ENCODE measurements around the gene RNF222.

The RNF222 gene

DNA sequence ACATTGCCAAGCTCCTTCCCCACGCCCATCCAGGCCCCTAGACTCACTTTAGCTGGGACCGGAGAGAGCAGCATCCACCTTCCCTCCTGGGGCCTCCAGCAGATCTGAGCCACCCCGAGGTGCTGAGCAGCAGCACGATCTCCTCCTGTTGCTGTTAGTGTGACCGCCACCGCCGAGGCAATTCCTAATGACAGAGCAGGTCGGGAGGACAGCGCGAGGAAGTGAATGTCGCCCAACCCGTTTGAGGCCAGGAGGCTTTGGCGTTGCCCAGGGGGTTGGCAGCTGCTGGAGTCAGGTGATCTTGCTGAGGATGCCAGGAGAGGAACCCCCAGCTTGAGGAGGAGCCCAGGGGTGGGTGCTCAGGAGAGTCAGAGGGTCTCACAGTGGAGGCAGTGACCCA is at the start of gene RNF222:
TSS of gene RNF222 (minus strand) at position 192 of the 400 bp plus-strand sequence. CDS start 4,366 bp downstream, outside the sequence.
- H3K4me3 ChIP-seq (ENCODE audit: low read length) = no peak within 1 kb of the TSS
- no peak for DNase-seq (ENCODE audit: low read depth)
- TF ChIP-seq, protein P1, sequence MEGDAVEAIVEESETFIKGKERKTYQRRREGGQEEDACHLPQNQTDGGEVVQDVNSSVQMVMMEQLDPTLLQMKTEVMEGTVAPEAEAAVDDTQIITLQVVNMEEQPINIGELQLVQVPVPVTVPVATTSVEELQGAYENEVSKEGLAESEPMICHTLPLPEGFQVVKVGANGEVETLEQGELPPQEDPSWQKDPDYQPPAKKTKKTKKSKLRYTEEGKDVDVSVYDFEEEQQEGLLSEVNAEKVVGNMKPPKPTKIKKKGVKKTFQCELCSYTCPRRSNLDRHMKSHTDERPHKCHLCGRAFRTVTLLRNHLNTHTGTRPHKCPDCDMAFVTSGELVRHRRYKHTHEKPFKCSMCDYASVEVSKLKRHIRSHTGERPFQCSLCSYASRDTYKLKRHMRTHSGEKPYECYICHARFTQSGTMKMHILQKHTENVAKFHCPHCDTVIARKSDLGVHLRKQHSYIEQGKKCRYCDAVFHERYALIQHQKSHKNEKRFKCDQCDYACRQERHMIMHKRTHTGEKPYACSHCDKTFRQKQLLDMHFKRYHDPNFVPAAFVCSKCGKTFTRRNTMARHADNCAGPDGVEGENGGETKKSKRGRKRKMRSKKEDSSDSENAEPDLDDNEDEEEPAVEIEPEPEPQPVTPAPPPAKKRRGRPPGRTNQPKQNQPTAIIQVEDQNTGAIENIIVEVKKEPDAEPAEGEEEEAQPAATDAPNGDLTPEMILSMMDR (IDR thresholded peaks at IDR 0.05; ENCODE audit: insufficient read depth, low read depth, low read length, missing control alignments) = no peak

- DNase-seq (ENCODE audit: low read depth) = no peak
- TF ChIP-seq, protein P1 (IDR thresholded peaks at IDR 0.05; ENCODE audit: insufficient read depth, low read depth, low read length, missing control alignments) = no peak
- no peak overlapping the region for H3K4me3 ChIP-seq (ENCODE audit: low read length)
Observed at GRCh38 chr17:8445536-8445935, 47.9 kb upstream of the RNF222 start.

GRCh38 chr17:8444494-8444893 is 46.9 kb upstream of the RNF222 start:
- no peak overlapping the region for H3K4me3 ChIP-seq (ENCODE audit: low read length)
- TF ChIP-seq, protein P1 (IDR thresholded peaks at IDR 0.05; ENCODE audit: insufficient read depth, low read depth, low read length, missing control alignments) = no peak
- DNase-seq (ENCODE audit: low read depth) = no peak

- no peak overlapping the region for H3K4me3 ChIP-seq (ENCODE audit: low read length)
- TF ChIP-seq, protein P1 (IDR thresholded peaks at IDR 0.05; ENCODE audit: insufficient read depth, low read depth, low read length, missing control alignments) = no peak
- no peak for DNase-seq (ENCODE audit: low read depth)
Observed at GRCh38 chr17:8443756-8444155, 46.1 kb upstream of the RNF222 start.

DNA sequence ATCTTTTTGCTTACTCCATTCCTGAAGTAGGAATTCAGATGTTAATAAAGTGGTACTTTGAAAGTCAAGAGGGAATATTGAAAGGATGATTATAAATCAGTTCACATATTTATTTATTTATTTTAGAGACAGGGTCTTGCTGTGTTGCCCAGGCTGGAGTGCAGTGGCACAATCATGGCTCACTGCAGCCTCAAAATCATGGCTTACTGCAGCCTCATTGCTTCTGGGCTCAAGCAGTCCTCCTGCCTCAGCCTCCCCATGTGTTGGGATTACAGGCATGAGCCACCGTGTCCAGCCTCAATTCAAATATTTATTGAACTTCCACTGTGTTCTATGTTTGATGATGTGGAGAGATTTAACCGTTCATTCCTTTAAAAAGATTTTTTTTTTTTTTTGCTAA is 44.7 kb upstream of the RNF222 start:
- H3K4me3 ChIP-seq (ENCODE audit: low read length) = no peak overlapping the region
- DNase-seq (ENCODE audit: low read depth) = no peak
- TF ChIP-seq, protein P1 (IDR thresholded peaks at IDR 0.05; ENCODE audit: insufficient read depth, low read depth, low read length, missing control alignments) = no peak

DNA sequence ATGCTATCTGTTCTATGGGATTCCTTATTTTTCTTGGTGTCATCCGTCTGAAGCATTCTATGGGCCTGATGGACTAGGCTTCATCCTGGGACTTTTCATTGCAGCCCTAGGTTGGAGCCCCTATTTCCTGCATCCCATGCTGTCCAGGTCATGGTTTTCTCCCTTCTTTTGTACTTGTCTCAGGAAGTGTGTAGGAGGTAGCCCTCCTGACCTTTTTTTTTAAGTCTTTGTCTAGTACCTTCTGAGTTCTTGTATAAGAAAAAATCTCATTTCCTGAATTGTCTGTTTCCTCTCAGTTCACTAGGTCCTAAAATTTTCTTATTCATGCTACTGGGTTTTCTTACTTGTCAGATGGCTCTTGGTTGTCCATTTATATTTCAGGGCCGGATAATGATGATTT is 44.1 kb upstream of the RNF222 start:
- DNase-seq (ENCODE audit: low read depth) = no peak
- no peak overlapping the region for H3K4me3 ChIP-seq (ENCODE audit: low read length)
- TF ChIP-seq, protein P1 (IDR thresholded peaks at IDR 0.05; ENCODE audit: insufficient read depth, low read depth, low read length, missing control alignments) = no peak

- H3K4me3 ChIP-seq (ENCODE audit: low read length) = no peak overlapping the region
- TF ChIP-seq, protein P1 (IDR thresholded peaks at IDR 0.05; ENCODE audit: insufficient read depth, low read depth, low read length, missing control alignments) = no peak
- no peak for DNase-seq (ENCODE audit: low read depth)
Observed at GRCh38 chr17:8439681-8440080, 42.1 kb upstream of the RNF222 start.

Measured in epithelial cell of esophagus (primary cell).